HepG2 (cell line): ENCODE data around the gene SERINC2. TPM values are rescaled to one million over a fixed set of nuclear protein-coding genes. Genes with fewer than 3 reads are reported as not detected.

Source experiments
- ARID5B ChIP-seq: IDR thresholded peaks from 2 replicates; pipeline ENCODE4 v1.4.0; 2020; ENCODE audit warnings: mild to moderate bottlenecking, missing genetic modification reagents
- BCL3 ChIP-seq: sonication (generic); formaldehyde crosslinking; IDR thresholded peaks from 2 replicates; pipeline ENCODE4 v1.5.1; 2020; ENCODE audit warnings: mild to moderate bottlenecking, missing genetic modification reagents, moderate library complexity
- HMG20B ChIP-seq: conservative IDR thresholded peaks from 2 replicates; pipeline ENCODE4 v1.6.1; 2016; ENCODE audit warnings: missing genetic modification reagents, missing compliant biosample characterization
- IKZF5 ChIP-seq: IDR thresholded peaks from 2 replicates; pipeline ENCODE4 v1.6.1; 2018; ENCODE audit warnings: missing genetic modification reagents, mild to moderate bottlenecking, missing compliant biosample characterization
- KMT2A ChIP-seq: sonication (generic); formaldehyde crosslinking; IDR thresholded peaks from 2 replicates; pipeline ENCODE4 v1.4.0; 2020; ENCODE audit warnings: missing genetic modification reagents
- MBD4 ChIP-seq: IDR thresholded peaks from 2 replicates; pipeline ENCODE4 v1.6.1; 2012; ENCODE audit warnings: low read length, inconsistent platforms, borderline replicate concordance
- SMYD3 ChIP-seq: sonication (generic); formaldehyde crosslinking; IDR thresholded peaks from 2 replicates; pipeline ENCODE4 v1.8.1; 2023; ENCODE audit warnings: mild to moderate bottlenecking, missing genetic modification reagents
- SOX13 ChIP-seq, 3 experiments: fragments of 450-650 bp in 1 of 3; sonication (generic) in 1 of 3; formaldehyde crosslinking in 1 of 3; IDR thresholded peaks in 2 of 3; conservative IDR thresholded peaks in 1 of 3; 2 replicates each; pipeline versions ENCODE4 v1.5.0 to v1.6.1; 2016 to 2020; ENCODE audit warnings: antibody characterized with exemption in 1 of 3, mild to moderate bottlenecking in 1 of 3, missing compliant biosample characterization in 1 of 3, missing genetic modification reagents in 1 of 3, moderate library complexity in 1 of 3
- TFDP1 ChIP-seq: IDR thresholded peaks from 2 replicates; pipeline ENCODE4 v1.6.1; 2016; ENCODE audit warnings: missing compliant biosample characterization, missing genetic modification reagents, borderline replicate concordance
- THAP8 ChIP-seq: sonication (generic); formaldehyde crosslinking; IDR thresholded peaks from 2 replicates; pipeline ENCODE4 v1.5.1; 2020; ENCODE audit warnings: missing genetic modification reagents, mild to moderate bottlenecking, borderline replicate concordance
- TSC22D2 ChIP-seq: sonication (generic); formaldehyde crosslinking; IDR thresholded peaks from 2 replicates; pipeline ENCODE4 v1.5.1; 2020; ENCODE audit warnings: missing genetic modification reagents, mild to moderate bottlenecking, borderline replicate concordance
- ZNF121 ChIP-seq: sonication (generic); formaldehyde crosslinking; IDR thresholded peaks from 2 replicates; pipeline ENCODE4 v1.5.0; 2020; ENCODE audit warnings: mild to moderate bottlenecking, missing genetic modification reagents
- ZNF260 ChIP-seq: sonication (generic); formaldehyde crosslinking; IDR thresholded peaks from 2 replicates; pipeline ENCODE4 v1.4.0; 2020; ENCODE audit warnings: missing genetic modification reagents, low read depth, mild to moderate bottlenecking, borderline replicate concordance
- ZNF275 ChIP-seq: sonication (generic); formaldehyde crosslinking; IDR thresholded peaks from 2 replicates; pipeline ENCODE4 v1.8.0; 2022; ENCODE audit warnings: missing genetic modification reagents, mild to moderate bottlenecking, inconsistent platforms, borderline replicate concordance
- ZNF343 ChIP-seq: sonication (generic); formaldehyde crosslinking; IDR thresholded peaks from 2 replicates; pipeline ENCODE4 v1.4.0; 2020; ENCODE audit warnings: mild to moderate bottlenecking, missing genetic modification reagents
- ZNF615 ChIP-seq: sonication (generic); formaldehyde crosslinking; IDR thresholded peaks from 2 replicates; pipeline ENCODE4 v1.5.0; 2020; ENCODE audit warnings: mild to moderate bottlenecking, missing genetic modification reagents, borderline replicate concordance
- ZNF75D ChIP-seq: sonication (generic); formaldehyde crosslinking; IDR thresholded peaks from 2 replicates; pipeline ENCODE4 v1.8.1; 2023; ENCODE audit warnings: missing genetic modification reagents, mild to moderate bottlenecking, borderline replicate concordance
- ZSCAN20 ChIP-seq: sonication (generic); formaldehyde crosslinking; IDR thresholded peaks from 2 replicates; pipeline ENCODE4 v1.4.0; 2020; ENCODE audit warnings: missing genetic modification reagents, mild to moderate bottlenecking, borderline replicate concordance
- polyA plus RNA-seq, 8 experiments: library from polyadenylated mRNA; depleted of rRNA in 3 of 8; stranded (reverse) in 7 of 8; unstranded in 1 of 8; fragments of >200 nt; fragmentation: Illumina TruSeq in 4 of 8; extraction: Trizol in 4 of 8; gene quantifications; 2 replicates each; pipeline versions ENCODE4 v1.2.1 to v1.2.3, GENCODE V29; 2011 to 2016; ENCODE audit warnings: low read depth in 4 of 8, missing spikeins in 1 of 8, mixed read lengths in 1 of 8; ENCODE audit not compliant: insufficient read depth in 1 of 8
- total RNA-seq, 5 experiments: library from RNA; depleted of rRNA; stranded (reverse); fragments of >200 nt; fragmentation: Illumina TruSeq; extraction: Trizol; gene quantifications; 2 replicates each; pipeline ENCODE4 v1.2.3, GENCODE V29; 2016; ENCODE audit warnings: low read depth in 1 of 5

SERINC2 gene
- total and polyA plus RNA-seq, 2 of the 13 experiments (the other 11 are each of a cell fraction or from before 2014, with no cell fraction given): 4.8 to 126 TPM

GRCh38 chr1:31434101-31434871, 21.3 kb downstream of the SERINC2 start (continued):
- TF ChIP-seq MBD4: no peak; the same call in 1 of the 2 replicates
- TF ChIP-seq ZNF615: no peak
- no peak for TF ChIP-seq ZNF121
- peak; percentile 52; the same call in 1 of the 2 replicates for TF ChIP-seq ZNF343 (CRISPR knock-in tag)
- TF ChIP-seq TSC22D2 (CRISPR knock-in tag): no peak
- TF ChIP-seq BCL3: peak; percentile 81
- TF ChIP-seq ZSCAN20 (CRISPR knock-in tag): no peak
- TF ChIP-seq ARID5B (CRISPR knock-in tag): peak; percentile 87
- 0 out of 2 replicates have a peak, but pooled peaks have one; percentile 22 for TF ChIP-seq TFDP1 (CRISPR knock-in tag)
- TF ChIP-seq ZNF75D (CRISPR knock-in tag): no peak
- no peak for TF ChIP-seq ZNF260 (CRISPR knock-in tag)
- TF ChIP-seq IKZF5: peak; percentile 55; the same call in 1 of the 2 replicates
- TF ChIP-seq SMYD3 (CRISPR knock-in tag): no peak
- no peak for TF ChIP-seq KMT2A (CRISPR knock-in tag)
- no peak for TF ChIP-seq THAP8 (CRISPR knock-in tag)
- 0 out of 2 replicates have a peak, but pooled peaks have one; percentile 27 for TF ChIP-seq HMG20B
- TF ChIP-seq ZNF275: no peak
- no peak for TF ChIP-seq SOX13 (IDR thresholded peaks at IDR 0.05)
- peak in 1 of 2 experiments; percentile 61; a peak in 1 of 4 replicates for TF ChIP-seq SOX13 (CRISPR knock-in tag; conservative IDR thresholded peaks at IDR 0.05 in 1 of 2, IDR thresholded peaks at IDR 0.05 in 1 of 2)
